Measurements from ENCODE around the gene TTLL5. TPM values are rescaled to one million over a fixed set of nuclear protein-coding genes. Genes with fewer than 3 reads are reported as not detected.

Gene TTLL5
- total RNA-seq, 1 donor from 2014 or later = 51.9 TPM

- DNase-seq (ENCODE audit: low spot score, unreplicated experiment) = no peak
- Mint-ChIP-seq H3K27me3 (no peaks in the 10 kb centered on the region), H3K27ac (no peak overlapping the region), H3K4me1 (ENCODE audit: low read depth) (no peaks in the 10 kb centered on the region), H3K4me3 (ENCODE audit: low read depth) (no peak overlapping the region), H3K36me3 (ENCODE audit: insufficient read depth) (peaks cover 25% of the 10 kb centered on the region), H3K9me3 (ENCODE audit: low read depth) (no peaks in the 10 kb centered on the region)
- no peak for TF ChIP-seq CTCF (IDR thresholded peaks at IDR 0.05; ENCODE audit: unreplicated experiment)
These were observed 92.0 kb downstream of the TTLL5 start for GRCh38 chr14:75752907-75753594.

- Mint-ChIP-seq H3K4me1 (ENCODE audit: low read depth) (no peaks in the 10 kb centered on the region), H3K9me3 (ENCODE audit: low read depth) (no peaks in the 10 kb centered on the region), H3K36me3 (ENCODE audit: insufficient read depth) (peaks cover 24% of the 10 kb centered on the region), H3K4me3 (ENCODE audit: low read depth) (no peak overlapping the region), H3K27ac (no peak overlapping the region), H3K27me3 (no peaks in the 10 kb centered on the region)
- TF ChIP-seq CTCF (IDR thresholded peaks at IDR 0.05; ENCODE audit: unreplicated experiment) = no peak
- DNase-seq (ENCODE audit: low spot score, unreplicated experiment) = no peak
These were observed 92.7 kb downstream of the TTLL5 start for GRCh38 chr14:75753696-75754095.

- Mint-ChIP-seq H3K9me3 (ENCODE audit: low read depth) (no peaks in the 10 kb centered on the region), H3K4me1 (ENCODE audit: low read depth) (no peaks in the 10 kb centered on the region), H3K27me3 (no peaks in the 10 kb centered on the region), H3K36me3 (ENCODE audit: insufficient read depth) (peaks cover 18% of the 10 kb centered on the region), H3K4me3 (ENCODE audit: low read depth) (no peak overlapping the region), H3K27ac (no peak overlapping the region)
- TF ChIP-seq CTCF (IDR thresholded peaks at IDR 0.05; ENCODE audit: unreplicated experiment) = no peak
- no peak for DNase-seq (ENCODE audit: low spot score, unreplicated experiment)
These were observed 96.8 kb downstream of the TTLL5 start for GRCh38 chr14:75757644-75758402.

- Mint-ChIP-seq H3K36me3 (ENCODE audit: insufficient read depth) (peaks cover 1% of the 10 kb centered on the region), H3K4me1 (ENCODE audit: low read depth) (no peaks in the 10 kb centered on the region), H3K27me3 (no peaks in the 10 kb centered on the region), H3K4me3 (ENCODE audit: low read depth) (no peak overlapping the region), H3K9me3 (ENCODE audit: low read depth) (no peaks in the 10 kb centered on the region), H3K27ac (no peak overlapping the region)
- DNase-seq (ENCODE audit: low spot score, unreplicated experiment) = no peak
- TF ChIP-seq CTCF (IDR thresholded peaks at IDR 0.05; ENCODE audit: unreplicated experiment) = no peak
These were observed 103.0 kb downstream of the TTLL5 start for GRCh38 chr14:75764020-75764419.

- Mint-ChIP-seq H3K27me3 (no peaks in the 10 kb centered on the region), H3K36me3 (ENCODE audit: insufficient read depth) (peaks cover under 1% of the 10 kb centered on the region), H3K4me1 (ENCODE audit: low read depth) (no peaks in the 10 kb centered on the region), H3K4me3 (ENCODE audit: low read depth) (no peak overlapping the region), H3K27ac (no peak overlapping the region), H3K9me3 (ENCODE audit: low read depth) (no peaks in the 10 kb centered on the region)
- TF ChIP-seq CTCF (IDR thresholded peaks at IDR 0.05; ENCODE audit: unreplicated experiment) = no peak
- no peak for DNase-seq (ENCODE audit: low spot score, unreplicated experiment)
These were observed 108.1 kb downstream of the TTLL5 start for GRCh38 chr14:75769047-75769685.
